Body of pancreas (tissue), 4 donors: ENCODE results near the gene SARS2. TPM values are rescaled to one million over a fixed set of nuclear protein-coding genes. Genes with fewer than 3 reads are reported as not detected.
"Not testable (repeated sequence)": the region's sequence is repeated elsewhere in the genome, so short reads cannot be mapped to it uniquely, and the experiment has no call there.

Experiments used
- ATAC-seq: fragments of 150-250 bp; one replicate; pipeline ENCODE4 v1.9.1; 2016
- DNase-seq, 4 donors: peaks; one replicate each; pipeline ENCODE4 v3.0.0-alpha.2; 2019
- H3K27ac ChIP-seq, 4 donors: fragments of 200-600 bp; sonication (generic); 1 replicate in 3 of 4; 2 replicates in 1 of 4; pipeline versions ENCODE4 v1.5.1 to v1.6.1; 2016 to 2019; ENCODE audit warnings: mild to moderate bottlenecking in 1 of 4, mixed read lengths in 1 of 4, moderate library complexity in 1 of 4
- H3K27me3 ChIP-seq, 2 donors: fragments of 200-600 bp; sonication (generic); one replicate each; pipeline ENCODE4 v1.6.0; 2016; ENCODE audit warnings: mild to moderate bottlenecking in 1 of 2
- H3K36me3 ChIP-seq, 2 donors: fragments of 200-600 bp; sonication (generic); replicated peaks in 1 of 2; 2 replicates each; pipeline ENCODE4 v1.5.1; 2016; ENCODE audit warnings: low read depth in 2 of 2; ENCODE audit not compliant: insufficient read depth in 1 of 2
- H3K4me1 ChIP-seq: fragments of 200-600 bp; sonication (generic); one replicate; pipeline ENCODE4 v1.6.0; 2016
- H3K4me3 ChIP-seq, 2 donors: fragments of 200-600 bp; sonication (generic); 1 replicate in 1 of 2; 2 replicates in 1 of 2; pipeline ENCODE4 v1.5.1; 2016 to 2019
- H3K9me3 ChIP-seq, 3 donors: fragments of 200-600 bp; sonication (generic); 1 replicate in 2 of 3; 2 replicates in 1 of 3; pipeline ENCODE4 v1.5.1; 2016
- POLR2A ChIP-seq, 3 donors: fragments of 450-650 bp; IDR thresholded peaks; one replicate each; pipeline ENCODE4 v1.6.1; 2016; ENCODE audit warnings: antibody characterized with exemption in 3 of 3, mild to moderate bottlenecking in 2 of 3
- WGBS, 2 donors: methylation state at CpG; one replicate each; pipeline ENCODE4 v1.1.5; 2017; 5-methylcytosine and 5-hydroxymethylcytosine counted together
- intact Hi-C: fragments of 100-400 bp; cut with DNase I; formaldehyde crosslinking; loops from one replicate; pipeline ENCODE4 v1.15.1; 2023
- total RNA-seq, 2 donors: library from RNA; depleted of rRNA; stranded (reverse); fragments of >200 nt; gene quantifications; one replicate each; pipeline ENCODE4 v1.1.0, GENCODE V29; 2016
- TF ChIP-seq, protein P1 (sequence below), 7 experiments: fragments of 450-650 bp in 4 of 7; fragments of 200-600 bp in 3 of 7; sonication (generic) in 3 of 7; IDR thresholded peaks; one replicate each; pipeline ENCODE4 v1.5.1; 2016 to 2019; ENCODE audit warnings: antibody characterized with exemption in 7 of 7

The SARS2 gene
- total RNA-seq, 2 donors from 2014 or later, result 25.2 to 34.6 TPM

DNA sequence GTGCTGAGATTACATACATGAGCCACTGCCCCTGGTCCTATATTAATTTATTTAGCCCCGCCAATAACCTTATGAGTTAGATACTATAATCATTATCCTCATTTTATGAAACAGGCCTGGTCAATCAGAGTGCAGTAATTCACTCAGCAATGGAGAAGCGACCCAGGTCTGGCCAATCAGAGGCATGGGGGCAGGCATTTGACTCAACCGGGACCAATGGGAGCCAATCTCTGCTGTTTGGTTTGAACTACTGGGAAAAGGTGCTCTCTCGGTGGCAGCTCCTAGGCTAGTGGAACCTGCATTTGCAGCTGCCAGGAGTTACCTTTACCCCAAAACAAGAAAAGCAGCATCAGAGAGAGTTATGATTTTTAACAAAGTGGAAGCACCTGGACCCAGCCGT, 37.7 kb downstream of the SARS2 start:
- no peak for ATAC-seq

DNA sequence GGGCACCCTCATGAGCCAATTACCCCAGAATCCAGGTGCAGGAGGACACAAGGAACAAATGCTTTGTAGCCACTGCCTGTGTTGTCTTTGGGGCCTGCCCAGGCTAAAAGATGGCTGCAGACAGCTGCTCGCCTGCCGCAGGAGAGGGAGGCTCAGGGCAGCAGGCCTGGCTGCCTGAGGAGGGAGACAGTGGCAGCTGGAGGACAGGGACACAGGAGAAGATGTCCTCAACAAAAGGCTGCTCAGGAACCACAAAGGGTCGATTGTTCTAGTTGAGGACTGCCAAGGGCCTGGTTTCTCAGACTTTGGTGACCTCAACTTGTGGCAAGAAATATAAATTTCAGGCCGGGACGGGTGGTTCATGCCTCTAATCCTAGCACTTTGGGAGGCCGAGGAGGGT, 38.8 kb downstream of the SARS2 start:
- H3K27me3 ChIP-seq, result no peaks in the 10 kb centered on the region
- DNase-seq (no peak), ATAC-seq (no peak)
- no peak overlapping the region for H3K4me3 ChIP-seq
- TF ChIP-seq, protein P1, sequence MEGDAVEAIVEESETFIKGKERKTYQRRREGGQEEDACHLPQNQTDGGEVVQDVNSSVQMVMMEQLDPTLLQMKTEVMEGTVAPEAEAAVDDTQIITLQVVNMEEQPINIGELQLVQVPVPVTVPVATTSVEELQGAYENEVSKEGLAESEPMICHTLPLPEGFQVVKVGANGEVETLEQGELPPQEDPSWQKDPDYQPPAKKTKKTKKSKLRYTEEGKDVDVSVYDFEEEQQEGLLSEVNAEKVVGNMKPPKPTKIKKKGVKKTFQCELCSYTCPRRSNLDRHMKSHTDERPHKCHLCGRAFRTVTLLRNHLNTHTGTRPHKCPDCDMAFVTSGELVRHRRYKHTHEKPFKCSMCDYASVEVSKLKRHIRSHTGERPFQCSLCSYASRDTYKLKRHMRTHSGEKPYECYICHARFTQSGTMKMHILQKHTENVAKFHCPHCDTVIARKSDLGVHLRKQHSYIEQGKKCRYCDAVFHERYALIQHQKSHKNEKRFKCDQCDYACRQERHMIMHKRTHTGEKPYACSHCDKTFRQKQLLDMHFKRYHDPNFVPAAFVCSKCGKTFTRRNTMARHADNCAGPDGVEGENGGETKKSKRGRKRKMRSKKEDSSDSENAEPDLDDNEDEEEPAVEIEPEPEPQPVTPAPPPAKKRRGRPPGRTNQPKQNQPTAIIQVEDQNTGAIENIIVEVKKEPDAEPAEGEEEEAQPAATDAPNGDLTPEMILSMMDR (IDR thresholded peaks at IDR 0.05), result no peak
- TF ChIP-seq POLR2A (IDR thresholded peaks at IDR 0.05), result no peak
- intact Hi-C loops, result no loop called here
- H3K27ac ChIP-seq, result no peak overlapping the region
- 86 to 89% methylated on average over 6 of the region's 6 CpGs for WGBS, 2 donors
- H3K4me1 ChIP-seq, result no peaks in the 10 kb centered on the region
- H3K9me3 ChIP-seq, result no peaks in the 10 kb centered on the region
- peaks cover 0 to 10% of the 10 kb centered on the region in 2 donors for H3K36me3 ChIP-seq

More for the DNA sequence above, 37.7 kb downstream of the SARS2 start:
- H3K27ac ChIP-seq, result no peak overlapping the region
- no peaks in the 10 kb centered on the region for H3K27me3 ChIP-seq
- TF ChIP-seq, protein P1 (IDR thresholded peaks at IDR 0.05), result no peak
- no peak for TF ChIP-seq POLR2A (IDR thresholded peaks at IDR 0.05)
- H3K4me1 ChIP-seq, result peaks cover 4% of the 10 kb centered on the region
- H3K9me3 ChIP-seq, result no peaks in the 10 kb centered on the region
- no peak overlapping the region for H3K4me3 ChIP-seq
- no peak for DNase-seq
- H3K36me3 ChIP-seq, result peaks cover 0 to 10% of the 10 kb centered on the region in 2 donors
- WGBS, 2 donors, result 88% methylated on average over 5 of the region's 5 CpGs
- intact Hi-C loops, result no loop called here

DNA sequence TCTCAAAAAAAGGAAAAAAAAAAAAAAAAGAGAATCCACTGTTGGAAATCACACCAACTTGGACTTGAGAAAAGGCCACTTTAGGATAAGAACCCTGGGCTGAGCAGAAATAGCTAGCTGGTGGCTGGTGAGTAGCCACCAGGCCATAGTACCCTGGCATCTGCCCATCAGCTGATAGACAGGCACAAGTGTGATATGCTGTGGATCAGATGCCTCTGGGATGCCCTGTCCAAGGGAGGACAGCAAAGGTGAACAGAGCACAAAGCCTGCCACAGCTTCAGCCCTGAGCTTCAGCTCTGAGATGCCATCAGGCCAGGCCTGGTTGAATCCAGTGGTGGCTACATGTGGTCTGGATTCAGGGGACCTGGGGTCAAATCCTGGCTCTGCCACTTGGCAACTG, 39.9 kb downstream of the SARS2 start:
- Histone ChIP-seq H3K36me3 (peaks cover 0 to 10% of the 10 kb centered on the region in 2 donors), H3K4me3 (no peak overlapping the region), H3K4me1 (peaks cover 10% of the 10 kb centered on the region), H3K9me3 (no peaks in the 10 kb centered on the region), H3K27ac (no peak overlapping the region), H3K27me3 (no peaks in the 10 kb centered on the region)
- ATAC-seq (no peak), DNase-seq (no peak)
- intact Hi-C loops, result no loop called here
- TF ChIP-seq, protein P1 (IDR thresholded peaks at IDR 0.05), result no peak
- TF ChIP-seq POLR2A (IDR thresholded peaks at IDR 0.05), result no peak

DNA sequence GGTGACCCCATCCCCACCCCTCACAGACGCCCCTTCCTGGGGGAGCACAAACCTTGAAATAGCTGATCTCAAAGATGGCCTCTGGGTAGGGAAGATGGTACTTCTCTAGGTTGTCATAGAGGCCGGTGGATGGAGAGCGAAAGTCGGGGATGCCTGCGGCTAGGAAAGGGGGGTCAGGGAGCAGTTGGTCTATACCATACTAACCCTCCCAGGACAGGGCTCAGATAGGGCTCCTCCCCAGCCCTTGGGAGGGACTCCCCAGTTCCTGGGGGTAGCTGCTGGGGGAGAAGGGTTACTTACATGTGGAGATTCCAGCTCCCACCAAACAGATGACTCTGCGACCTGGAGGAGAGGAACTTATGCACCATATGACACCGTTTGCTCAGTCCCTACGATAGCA, 40.8 kb downstream of the SARS2 start:
- 89 to 94% methylated on average over 5 to 8 of the region's 8 CpGs for WGBS, 2 donors
- H3K27ac ChIP-seq, result no peak overlapping the region
- no peak for DNase-seq

DNA sequence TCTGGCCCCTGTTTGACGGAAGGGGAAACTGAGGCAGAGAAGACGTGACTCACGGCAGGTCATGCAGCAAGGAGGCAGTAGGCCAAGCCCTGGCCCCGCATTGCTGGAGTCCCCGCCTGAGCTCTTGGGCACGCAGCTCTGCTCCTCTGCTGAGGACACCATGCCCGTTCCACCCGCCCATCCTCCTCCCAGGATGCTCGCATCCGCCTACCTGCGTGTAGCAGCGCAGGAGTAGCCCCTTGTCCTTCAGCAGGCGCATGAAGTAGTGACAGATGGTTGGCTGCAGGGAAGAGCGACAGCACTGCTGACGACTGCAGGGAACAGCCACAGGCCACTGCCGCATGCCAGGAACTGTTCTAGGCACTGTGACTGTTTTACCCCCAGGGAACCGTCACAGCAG, 41.7 kb downstream of the SARS2 start:
- no peak for TF ChIP-seq POLR2A (IDR thresholded peaks at IDR 0.05)
- TF ChIP-seq, protein P1 (IDR thresholded peaks at IDR 0.05), result no peak
- Histone ChIP-seq H3K9me3 (no peaks in the 10 kb centered on the region), H3K4me1 (peaks cover 10% of the 10 kb centered on the region), H3K27me3 (no peaks in the 10 kb centered on the region), H3K27ac (no peak overlapping the region), H3K36me3 (peaks cover 0 to 10% of the 10 kb centered on the region in 2 donors), H3K4me3 (no peak overlapping the region)
- ATAC-seq (no peak), DNase-seq (no peak)
- intact Hi-C loops, result no loop called here
- 91 to 92% methylated on average over 15 to 16 of the region's 17 CpGs for WGBS, 2 donors

More for the DNA sequence above, 40.8 kb downstream of the SARS2 start:
- no peaks in the 10 kb centered on the region for H3K9me3 ChIP-seq
- H3K4me1 ChIP-seq, result peaks cover 10% of the 10 kb centered on the region
- TF ChIP-seq, protein P1 (IDR thresholded peaks at IDR 0.05), result no peak
- no peak for TF ChIP-seq POLR2A (IDR thresholded peaks at IDR 0.05)
- H3K27me3 ChIP-seq, result no peaks in the 10 kb centered on the region
- ATAC-seq, result no peak
- peaks cover 0 to 10% of the 10 kb centered on the region in 2 donors for H3K36me3 ChIP-seq
- H3K4me3 ChIP-seq, result no peak overlapping the region
- intact Hi-C loops, result no loop called here

DNA sequence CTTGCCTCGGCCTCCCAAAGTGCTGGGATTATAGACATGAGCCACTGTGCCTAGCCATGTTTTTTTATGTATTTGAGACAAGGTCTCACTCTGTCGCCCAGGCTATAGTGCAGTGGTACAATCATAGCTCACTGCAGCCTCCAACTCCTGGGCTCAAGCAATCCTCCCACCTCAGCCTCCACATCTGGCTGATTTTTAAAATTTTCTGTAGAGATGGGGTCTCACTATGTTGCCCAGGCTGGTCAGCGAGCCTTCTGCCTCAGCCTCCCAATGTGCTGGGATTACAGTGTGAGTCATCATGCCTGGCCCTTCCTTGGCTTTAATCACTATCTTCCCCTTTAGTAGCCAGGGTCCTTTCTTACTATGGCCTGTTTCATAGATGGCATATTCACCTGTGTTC, 45.9 kb downstream of the SARS2 start:
- H3K4me3 ChIP-seq, H3K4me1 ChIP-seq, DNase-seq, H3K36me3 ChIP-seq, intact Hi-C loops, H3K27ac ChIP-seq, ATAC-seq, H3K27me3 ChIP-seq, H3K9me3 ChIP-seq: not testable (repeated sequence)
- WGBS, 2 donors, result 95 to 97% methylated on average over 3 of the region's 3 CpGs
